HCT116 (cell line): ENCODE measurements around the gene FGD5.

Experiments used
- EGR1 ChIP-seq: IDR thresholded peaks from 2 replicates; pipeline ENCODE4 v1.6.1; 2012; ENCODE audit warnings: low read depth
- EZH2 ChIP-seq: fragments of 200-600 bp; sonication (generic); IDR thresholded peaks from 2 replicates; pipeline ENCODE4 v1.6.1; 2017; ENCODE audit warnings: antibody characterized with exemption, mixed run types
- POLR2A ChIP-seq: IDR thresholded peaks from 2 replicates; pipeline ENCODE4 v1.7.0; 2011; ENCODE audit warnings: borderline replicate concordance; ENCODE audit not compliant: insufficient read depth, insufficient read length; ENCODE audit errors: extremely low read depth
- POLR2AphosphoS5 ChIP-seq: IDR thresholded peaks from 2 replicates; pipeline ENCODE4 v1.6.1; 2011; ENCODE audit warnings: mild to moderate bottlenecking, low read depth, low read length, moderate library complexity
- ZFX ChIP-seq: fragments of 450-650 bp; IDR thresholded peaks from 2 replicates; pipeline ENCODE4 v1.6.1; 2017
- TF ChIP-seq, protein P1 (sequence below), 3 experiments: fragments of 200-600 bp in 1 of 3; sonication (generic) in 1 of 3; IDR thresholded peaks in 2 of 3; conservative IDR thresholded peaks in 1 of 3; 2 replicates each; pipeline ENCODE4 v1.5.1; 2012 to 2017; ENCODE audit warnings: low read depth in 2 of 3, low read length in 2 of 3, antibody characterized with exemption in 1 of 3, borderline replicate concordance in 1 of 3, control low read depth in 1 of 3, mild to moderate bottlenecking in 1 of 3, mixed read lengths in 1 of 3, mixed run types in 1 of 3, moderate library complexity in 1 of 3; ENCODE audit not compliant: insufficient read depth in 1 of 3
- TF ChIP-seq, protein P2 (sequence below): IDR thresholded peaks from 2 replicates; pipeline ENCODE4 v1.6.1; 2012; ENCODE audit warnings: low read depth

DNA sequence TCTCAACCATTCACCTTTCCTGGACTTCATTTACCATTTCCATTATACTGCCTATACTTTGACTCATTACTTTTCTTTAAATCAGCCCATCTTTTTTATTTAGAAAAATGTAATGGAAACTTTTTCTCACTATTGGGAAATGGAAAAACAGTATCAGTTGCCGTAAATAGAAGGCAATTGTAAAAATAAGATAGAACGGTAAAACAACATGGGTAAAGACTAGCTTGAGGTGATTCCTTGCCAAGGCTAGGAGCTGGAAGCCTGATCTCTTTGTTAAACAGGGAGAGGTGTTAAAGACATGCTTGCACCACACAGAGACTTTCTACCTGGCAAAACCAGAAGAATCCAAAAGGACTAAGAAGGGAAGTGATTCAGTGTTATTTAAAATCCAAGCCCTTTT lies 5.9 kb downstream of the FGD5 start:
- TF ChIP-seq EZH2: no peak
- TF ChIP-seq, protein P1, sequence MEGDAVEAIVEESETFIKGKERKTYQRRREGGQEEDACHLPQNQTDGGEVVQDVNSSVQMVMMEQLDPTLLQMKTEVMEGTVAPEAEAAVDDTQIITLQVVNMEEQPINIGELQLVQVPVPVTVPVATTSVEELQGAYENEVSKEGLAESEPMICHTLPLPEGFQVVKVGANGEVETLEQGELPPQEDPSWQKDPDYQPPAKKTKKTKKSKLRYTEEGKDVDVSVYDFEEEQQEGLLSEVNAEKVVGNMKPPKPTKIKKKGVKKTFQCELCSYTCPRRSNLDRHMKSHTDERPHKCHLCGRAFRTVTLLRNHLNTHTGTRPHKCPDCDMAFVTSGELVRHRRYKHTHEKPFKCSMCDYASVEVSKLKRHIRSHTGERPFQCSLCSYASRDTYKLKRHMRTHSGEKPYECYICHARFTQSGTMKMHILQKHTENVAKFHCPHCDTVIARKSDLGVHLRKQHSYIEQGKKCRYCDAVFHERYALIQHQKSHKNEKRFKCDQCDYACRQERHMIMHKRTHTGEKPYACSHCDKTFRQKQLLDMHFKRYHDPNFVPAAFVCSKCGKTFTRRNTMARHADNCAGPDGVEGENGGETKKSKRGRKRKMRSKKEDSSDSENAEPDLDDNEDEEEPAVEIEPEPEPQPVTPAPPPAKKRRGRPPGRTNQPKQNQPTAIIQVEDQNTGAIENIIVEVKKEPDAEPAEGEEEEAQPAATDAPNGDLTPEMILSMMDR (IDR thresholded peaks at IDR 0.05 in 2 of 3, conservative IDR thresholded peaks at IDR 0.05 in 1 of 3; ENCODE audit: borderline replicate concordance in 1 of 3, insufficient read depth in 1 of 3, low read depth in 2 of 3, low read length in 2 of 3): no peak
- TF ChIP-seq, protein P2, sequence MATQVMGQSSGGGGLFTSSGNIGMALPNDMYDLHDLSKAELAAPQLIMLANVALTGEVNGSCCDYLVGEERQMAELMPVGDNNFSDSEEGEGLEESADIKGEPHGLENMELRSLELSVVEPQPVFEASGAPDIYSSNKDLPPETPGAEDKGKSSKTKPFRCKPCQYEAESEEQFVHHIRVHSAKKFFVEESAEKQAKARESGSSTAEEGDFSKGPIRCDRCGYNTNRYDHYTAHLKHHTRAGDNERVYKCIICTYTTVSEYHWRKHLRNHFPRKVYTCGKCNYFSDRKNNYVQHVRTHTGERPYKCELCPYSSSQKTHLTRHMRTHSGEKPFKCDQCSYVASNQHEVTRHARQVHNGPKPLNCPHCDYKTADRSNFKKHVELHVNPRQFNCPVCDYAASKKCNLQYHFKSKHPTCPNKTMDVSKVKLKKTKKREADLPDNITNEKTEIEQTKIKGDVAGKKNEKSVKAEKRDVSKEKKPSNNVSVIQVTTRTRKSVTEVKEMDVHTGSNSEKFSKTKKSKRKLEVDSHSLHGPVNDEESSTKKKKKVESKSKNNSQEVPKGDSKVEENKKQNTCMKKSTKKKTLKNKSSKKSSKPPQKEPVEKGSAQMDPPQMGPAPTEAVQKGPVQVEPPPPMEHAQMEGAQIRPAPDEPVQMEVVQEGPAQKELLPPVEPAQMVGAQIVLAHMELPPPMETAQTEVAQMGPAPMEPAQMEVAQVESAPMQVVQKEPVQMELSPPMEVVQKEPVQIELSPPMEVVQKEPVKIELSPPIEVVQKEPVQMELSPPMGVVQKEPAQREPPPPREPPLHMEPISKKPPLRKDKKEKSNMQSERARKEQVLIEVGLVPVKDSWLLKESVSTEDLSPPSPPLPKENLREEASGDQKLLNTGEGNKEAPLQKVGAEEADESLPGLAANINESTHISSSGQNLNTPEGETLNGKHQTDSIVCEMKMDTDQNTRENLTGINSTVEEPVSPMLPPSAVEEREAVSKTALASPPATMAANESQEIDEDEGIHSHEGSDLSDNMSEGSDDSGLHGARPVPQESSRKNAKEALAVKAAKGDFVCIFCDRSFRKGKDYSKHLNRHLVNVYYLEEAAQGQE: no peak
- no peak for TF ChIP-seq ZFX
- TF ChIP-seq POLR2AphosphoS5: no peak
- TF ChIP-seq POLR2A: no peak
- no peak for TF ChIP-seq EGR1
